H1 (cell line): Measurements from ENCODE around the gene SPATS1. TPM values are rescaled to one million over a fixed set of nuclear protein-coding genes. Genes with fewer than 3 reads are reported as not detected.

ENCODE experiments used
- CTCF ChIA-PET: fragments of 300-600 bp; sonication (Branson Sonifier 250); formaldehyde crosslinking; loops from one replicate; lab custom pipeline; 2021; ENCODE audit not compliant: partially characterized antibody; lab: Charles Lee
- POLR2A ChIA-PET: fragments of 300-600 bp; sonication (Branson Sonifier 250); formaldehyde crosslinking; loops from one replicate; lab custom pipeline; 2021; ENCODE audit warnings: inconsistent platforms; ENCODE audit not compliant: partially characterized antibody; lab: Charles Lee
- DNase-seq, 2 experiments: peaks; one replicate each; pipeline versions ENCODE4 v3.0.0 to v3.0.0-alpha.2; 2010 to 2022; ENCODE audit warnings: low spot score in 2 of 2, low read depth in 1 of 2, mixed read lengths in 1 of 2
- FAIRE-seq: peaks from 2 replicates; lab custom pipeline; 2011; peaks lifted over from hg19 to GRCh38; lab: Jason Lieb, UNC
- H2AFZ ChIP-seq: 2 replicates; pipeline ENCODE4 v1.8.1; 2012; ENCODE audit warnings: low read length, inconsistent platforms
- H2AK5ac ChIP-seq: 2 replicates; pipeline ENCODE4 v1.6.1; 2013; ENCODE audit warnings: low read depth, low read length
- H2BK120ac ChIP-seq: replicated peaks from 2 replicates; pipeline ENCODE3; 2013; ENCODE audit warnings: low read depth, low read length, inconsistent platforms
- H2BK12ac ChIP-seq: 2 replicates; pipeline ENCODE4 v1.6.1; 2013; ENCODE audit warnings: low read depth, low read length
- H2BK15ac ChIP-seq: 2 replicates; pipeline ENCODE4 v1.6.1; 2013; ENCODE audit warnings: low read length
- H2BK20ac ChIP-seq: 2 replicates; pipeline ENCODE4 v1.6.1; 2013; ENCODE audit warnings: low read length
- H2BK5ac ChIP-seq: 2 replicates; pipeline ENCODE4 v1.6.1; 2013; ENCODE audit warnings: low read depth, low read length
- H3K14ac ChIP-seq: 2 replicates; pipeline ENCODE4 v1.6.1; 2013; ENCODE audit warnings: inconsistent platforms; ENCODE audit not compliant: insufficient read length
- H3K18ac ChIP-seq: 2 replicates; pipeline ENCODE4 v1.6.1; 2013; ENCODE audit warnings: low read length; ENCODE audit errors: extremely low read depth
- H3K23ac ChIP-seq: 2 replicates; pipeline ENCODE4 v1.6.1; 2013; ENCODE audit warnings: inconsistent platforms; ENCODE audit not compliant: insufficient read length
- H3K23me2 ChIP-seq: 2 replicates; pipeline ENCODE4 v1.6.1; 2013; ENCODE audit warnings: low read depth, low read length
- H3K27ac ChIP-seq: 2 replicates; pipeline ENCODE4 v1.6.1; 2011; ENCODE audit warnings: low read depth, low read length, inconsistent platforms
- H3K27me3 ChIP-seq, 4 experiments: replicated peaks in 1 of 4; 1 replicate in 1 of 4; 2 replicates in 3 of 4; pipeline versions ENCODE4 v1.6.1 to v1.8.1; 2011 to 2013; ENCODE audit warnings: low read length in 3 of 4, mild to moderate bottlenecking in 3 of 4, inconsistent platforms in 2 of 4, mixed read lengths in 2 of 4, moderate library complexity in 1 of 4; ENCODE audit not compliant: control insufficient read depth in 3 of 4, insufficient read depth in 3 of 4; ENCODE audit errors: extremely low read depth in 1 of 4
- H3K36me3 ChIP-seq, 4 experiments: 2 replicates each; pipeline versions ENCODE4 v1.6.1 to v1.8.1; 2011 to 2013; ENCODE audit warnings: mild to moderate bottlenecking in 4 of 4, low read length in 3 of 4, moderate library complexity in 2 of 4, control low read depth in 1 of 4, inconsistent platforms in 1 of 4; ENCODE audit not compliant: insufficient read depth in 4 of 4, control insufficient read depth in 2 of 4
- H3K4ac ChIP-seq: replicated peaks from 2 replicates; pipeline ENCODE3; 2013; ENCODE audit warnings: low read length, low read depth, mixed read lengths, inconsistent platforms; ENCODE audit not compliant: insufficient read length
- H3K4me1 ChIP-seq, 4 experiments: replicated peaks in 1 of 4; 1 replicate in 1 of 4; 2 replicates in 3 of 4; pipeline versions ENCODE4 v1.6.1 to v1.8.1; 2011 to 2013; ENCODE audit warnings: low read length in 3 of 4, inconsistent platforms in 2 of 4, mixed read lengths in 1 of 4; ENCODE audit not compliant: insufficient read depth in 4 of 4, control insufficient read depth in 3 of 4
- H3K4me2 ChIP-seq, 2 experiments: 2 replicates each; pipeline versions ENCODE4 v1.6.1 to v1.8.1; 2011 to 2013; ENCODE audit warnings: low read depth in 2 of 2, low read length in 2 of 2, control low read depth in 1 of 2, inconsistent platforms in 1 of 2, mild to moderate bottlenecking in 1 of 2; ENCODE audit not compliant: insufficient read depth in 1 of 2
- H3K4me3 ChIP-seq, 4 experiments: fragments of 200-600, 300-600 bp in 1 of 4; sonication (generic), shearing (Covaris generic), sonication (Bioruptor Twin) in 1 of 4; 2 replicates each; pipeline versions ENCODE4 v1.5.1 to v1.8.1; 2011 to 2016; ENCODE audit warnings: low read length in 4 of 4, low read depth in 3 of 4, control low read depth in 2 of 4, inconsistent platforms in 2 of 4, mild to moderate bottlenecking in 2 of 4, mixed read lengths in 1 of 4, moderate library complexity in 1 of 4; ENCODE audit not compliant: insufficient read depth in 2 of 4; ENCODE audit errors: extremely low read depth in 1 of 4
- H3K56ac ChIP-seq: replicated peaks from 2 replicates; pipeline ENCODE3; 2013; ENCODE audit warnings: low read depth, mild to moderate bottlenecking, mixed read lengths, low read length, inconsistent platforms; ENCODE audit not compliant: insufficient read length
- H3K79me1 ChIP-seq: 2 replicates; pipeline ENCODE4 v1.6.1; 2013; ENCODE audit warnings: low read depth, low read length, control low read depth
- H3K79me2 ChIP-seq, 2 experiments: 2 replicates each; pipeline versions ENCODE4 v1.6.1 to v1.8.1; 2012 to 2013; ENCODE audit warnings: low read length in 2 of 2, mild to moderate bottlenecking in 2 of 2, inconsistent platforms in 1 of 2; ENCODE audit not compliant: insufficient read depth in 2 of 2, control insufficient read depth in 1 of 2
- H3K9ac ChIP-seq, 4 experiments: replicated peaks in 1 of 4; 1 replicate in 1 of 4; 2 replicates in 3 of 4; pipeline versions ENCODE4 v1.6.1 to v1.8.1; 2011 to 2013; ENCODE audit warnings: low read depth in 3 of 4, low read length in 3 of 4, control low read depth in 2 of 4, mild to moderate bottlenecking in 2 of 4, moderate library complexity in 2 of 4, inconsistent platforms in 1 of 4; ENCODE audit errors: extremely low read depth in 1 of 4
- H3K9me3 ChIP-seq, 2 experiments: 2 replicates each; pipeline versions ENCODE4 v1.6.1 to v1.8.1; 2012 to 2013; ENCODE audit warnings: mild to moderate bottlenecking in 2 of 2, moderate library complexity in 2 of 2, control low read depth in 1 of 2, inconsistent platforms in 1 of 2, low read depth in 1 of 2, low read length in 1 of 2, mixed read lengths in 1 of 2; ENCODE audit not compliant: insufficient read depth in 2 of 2
- H4K20me1 ChIP-seq, 2 experiments: replicated peaks in 1 of 2; 2 replicates each; pipeline versions ENCODE3 to v1.8.1; 2011 to 2013; ENCODE audit warnings: inconsistent platforms in 2 of 2, low read length in 2 of 2, mild to moderate bottlenecking in 1 of 2; ENCODE audit not compliant: insufficient read depth in 2 of 2, control insufficient read depth in 1 of 2
- H4K5ac ChIP-seq: 2 replicates; pipeline ENCODE4 v1.6.1; 2013; ENCODE audit warnings: low read length, low read depth, mixed read lengths, inconsistent platforms; ENCODE audit not compliant: insufficient read length
- H4K8ac ChIP-seq: 2 replicates; pipeline ENCODE4 v1.8.0; 2013; ENCODE audit warnings: mild to moderate bottlenecking, moderate library complexity, low read length, inconsistent platforms; ENCODE audit not compliant: insufficient read depth; ENCODE audit errors: extremely low read depth
- H4K91ac ChIP-seq: replicated peaks from 2 replicates; pipeline ENCODE3; 2013; ENCODE audit warnings: low read length, mixed read lengths, inconsistent platforms; ENCODE audit not compliant: insufficient read length
- EZH2 ChIP-seq: fragments of 200-600 bp; sonication (generic); IDR thresholded peaks from 2 replicates; pipeline ENCODE4 v1.7.1; 2012; ENCODE audit warnings: low read depth, mild to moderate bottlenecking, moderate library complexity, low read length, inconsistent platforms; ENCODE audit not compliant: severe bottlenecking
- FOSL1 ChIP-seq: IDR thresholded peaks from 2 replicates; pipeline ENCODE4 v1.6.1; 2011; ENCODE audit warnings: mild to moderate bottlenecking, low read depth, low read length, moderate library complexity; ENCODE audit not compliant: insufficient read depth
- POLR2A ChIP-seq, 2 experiments: IDR thresholded peaks; 1 replicate in 1 of 2; 2 replicates in 1 of 2; pipeline ENCODE4 v1.6.1; 2011; ENCODE audit warnings: low read depth in 2 of 2, low read length in 2 of 2, mild to moderate bottlenecking in 2 of 2; ENCODE audit errors: control extremely low read depth in 1 of 2
- USF2 ChIP-seq: IDR thresholded peaks from 2 replicates; pipeline ENCODE4 v1.6.1; 2011; ENCODE audit warnings: low read length, improper control_type of control experiment
- ZNF274 ChIP-seq: IDR thresholded peaks from 2 replicates; pipeline ENCODE4 v1.7.0; 2012; ENCODE audit warnings: low read length, borderline replicate concordance; ENCODE audit errors: extremely low read depth
- WGBS, 2 experiments: shearing (Covaris generic) in 1 of 2; methylation state at CpG; one replicate each; pipeline versions ENCODE4 v1.1.6 to v1.1.7; 2013 to 2015; ENCODE audit warnings: low lambda C conversion rate in 2 of 2, mixed read lengths in 2 of 2, inconsistent platforms in 1 of 2, low coverage in 1 of 2, missing lambda C conversion rate in 1 of 2; ENCODE audit not compliant: insufficient replicate concordance in 2 of 2, insufficient coverage in 1 of 2, insufficient read length in 1 of 2; ENCODE audit errors: extremely low coverage in 1 of 2, missing lambda C conversion rate in 1 of 2; 5-methylcytosine and 5-hydroxymethylcytosine counted together
- polyA plus RNA-seq, 7 experiments: library from polyadenylated mRNA; depleted of rRNA in 3 of 7; stranded (reverse) in 5 of 7; unstranded in 2 of 7; fragments of >200 nt in 5 of 7; fragments of 200-250 nt in 2 of 7; gene quantifications; 1 replicate in 5 of 7; 2 replicates in 1 of 7; 4 replicates in 1 of 7; pipeline versions ENCODE4 v1.2.1 to v1.2.3, GENCODE V29; 2011 to 2013; ENCODE audit warnings: missing spikeins in 2 of 7, mixed read lengths in 2 of 7
- total RNA-seq: library from RNA; stranded (reverse); fragmentation: NEBNext Ultra II Directional; extraction: Animal tissue kit (Norgen Biotek cat#: 25700); gene quantifications from 2 replicates; pipeline ENCODE4 v1.2.1, GENCODE V29; 2021

SPATS1 gene
- total and polyA plus RNA-seq, 2 of the 8 experiments (the other 6 are each of a cell fraction or from before 2014, with no cell fraction given), result not detected

- Histone ChIP-seq H3K27ac (peak overlapping the region; percentile 37; the same call in 1 of the 2 replicates), H2BK120ac (no peak overlapping the region), H3K4me3 (no peak overlapping the region), H3K4me1 (peaks cover 0 to 4% (median 0%) of the 10 kb centered on the region in 4 experiments; a peak in 1 of 7 replicates), H3K9me3 (no peaks in the 10 kb centered on the region), H3K9ac (no peak overlapping the region), H3K18ac (no peak overlapping the region), H2BK12ac (peak overlapping the region; percentile 50; the same call in 1 of the 2 replicates), H3K23ac (no peak overlapping the region), H4K8ac (no peak overlapping the region), H4K5ac (no peak overlapping the region), H4K20me1 (peaks cover 2 to 4% of the 10 kb centered on the region in 2 experiments), H3K36me3 (peaks cover 29 to 77% (median 64%) of the 10 kb centered on the region in 4 experiments), H3K79me1 (no peaks in the 10 kb centered on the region), H2BK20ac (no peak overlapping the region), H2BK5ac (0 out of 2 replicates have a peak overlapping the region, but pooled peaks have one; percentile 10), H2BK15ac (no peak overlapping the region), H3K79me2 (no peaks in the 10 kb centered on the region), H3K14ac (no peak overlapping the region), H3K4ac (no peak overlapping the region), H2AFZ (no peak overlapping the region), H2AK5ac (no peak overlapping the region; the same call in 1 of the 2 replicates), H3K4me2 (no peak overlapping the region), H3K27me3 (no peaks in the 10 kb centered on the region), H3K56ac (no peak overlapping the region), H4K91ac (no peak overlapping the region), H3K23me2 (no peaks in the 10 kb centered on the region)
- POLR2A ChIA-PET, result interaction anchor here (0.6 to 6.9 kb wide), 15 partner anchors 7 to 58 kb away, joined by 3 to 81 read pairs (median 6); partner anchors contain the start of genes AARS2, HSP90AB1 and SLC35B2
- CTCF ChIA-PET, result interaction anchor here (0.5 to 13.9 kb wide), 26 partner anchors 3 to 226 kb away, joined by 3 to 330 read pairs (median 6); partner anchors contain the start of genes AARS2, HSP90AB1, NFKBIE and SLC35B2
- FAIRE-seq (no peak), DNase-seq (no peak)
- 93% methylated on average over 4 of the region's 5 CpGs; no CpG with 5 or more reads in 1 of the 2 experiments for WGBS, 2 experiments
- no peak for TF ChIP-seq USF2
- no peak for TF ChIP-seq FOSL1
- 0 out of 3 replicates have a peak, but pooled peaks of 1 of the 2 experiments have one; percentile 10 for TF ChIP-seq POLR2A (IDR thresholded peaks at IDR 0.05; ENCODE audit: control extremely low read depth in 1 of 2, low read depth in 2 of 2, low read length in 2 of 2)
- TF ChIP-seq ZNF274, result no peak
- no peak for TF ChIP-seq EZH2
Observed at GRCh38 chr6:44305200-44305725, 37.2 kb upstream of the SPATS1 start.
